WI38 (cell line): ENCODE measurements around the gene HMGB3.
"Not testable (repeated sequence)": the region's sequence is repeated elsewhere in the genome, so short reads cannot be mapped to it uniquely, and the experiment has no call there.

Experiments
- H3K4me3 ChIP-seq: 2 replicates; pipeline ENCODE4 v1.5.1; 2011; ENCODE audit warnings: low read depth, mild to moderate bottlenecking, control low read depth, low read length
- TF ChIP-seq, protein P1 (sequence below): IDR thresholded peaks from 2 replicates; pipeline ENCODE4 v1.5.1; 2012; ENCODE audit warnings: low read depth, mild to moderate bottlenecking, control low read depth, low read length

The HMGB3 gene

DNA sequence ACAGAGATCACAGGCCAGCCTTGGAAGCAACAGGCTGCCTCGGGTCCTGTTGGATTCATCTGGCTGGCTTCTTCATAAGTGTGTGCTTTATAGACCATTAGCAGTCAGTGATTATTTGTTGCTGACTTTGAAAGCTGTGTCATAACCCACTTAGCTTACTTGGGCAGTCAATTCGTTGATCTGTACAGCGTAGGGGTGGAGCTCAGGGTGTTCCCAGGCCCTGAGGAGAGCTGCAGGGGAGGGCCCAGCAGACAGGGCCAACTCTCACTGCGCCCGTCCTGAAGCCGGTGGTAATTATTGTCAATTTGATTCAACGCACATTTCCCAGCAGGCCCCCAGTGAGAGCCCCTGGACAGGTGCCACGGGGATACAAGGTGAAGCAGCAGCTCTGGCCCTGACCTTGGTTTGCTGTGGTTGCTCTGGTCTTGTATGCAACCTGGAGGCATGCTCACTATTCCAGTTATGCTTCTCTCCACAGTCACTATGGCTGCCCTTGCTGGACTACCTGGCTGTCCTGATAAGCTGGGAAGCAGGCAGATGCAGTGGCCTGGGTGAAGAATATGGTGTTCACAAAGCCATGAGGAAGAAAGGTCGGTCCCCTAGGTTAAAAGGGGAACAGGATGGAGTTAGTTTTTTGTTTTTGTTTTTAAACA lies 40.1 kb upstream of the HMGB3 start:
- TF ChIP-seq, protein P1, sequence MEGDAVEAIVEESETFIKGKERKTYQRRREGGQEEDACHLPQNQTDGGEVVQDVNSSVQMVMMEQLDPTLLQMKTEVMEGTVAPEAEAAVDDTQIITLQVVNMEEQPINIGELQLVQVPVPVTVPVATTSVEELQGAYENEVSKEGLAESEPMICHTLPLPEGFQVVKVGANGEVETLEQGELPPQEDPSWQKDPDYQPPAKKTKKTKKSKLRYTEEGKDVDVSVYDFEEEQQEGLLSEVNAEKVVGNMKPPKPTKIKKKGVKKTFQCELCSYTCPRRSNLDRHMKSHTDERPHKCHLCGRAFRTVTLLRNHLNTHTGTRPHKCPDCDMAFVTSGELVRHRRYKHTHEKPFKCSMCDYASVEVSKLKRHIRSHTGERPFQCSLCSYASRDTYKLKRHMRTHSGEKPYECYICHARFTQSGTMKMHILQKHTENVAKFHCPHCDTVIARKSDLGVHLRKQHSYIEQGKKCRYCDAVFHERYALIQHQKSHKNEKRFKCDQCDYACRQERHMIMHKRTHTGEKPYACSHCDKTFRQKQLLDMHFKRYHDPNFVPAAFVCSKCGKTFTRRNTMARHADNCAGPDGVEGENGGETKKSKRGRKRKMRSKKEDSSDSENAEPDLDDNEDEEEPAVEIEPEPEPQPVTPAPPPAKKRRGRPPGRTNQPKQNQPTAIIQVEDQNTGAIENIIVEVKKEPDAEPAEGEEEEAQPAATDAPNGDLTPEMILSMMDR: no peak
- H3K4me3 ChIP-seq: no peak overlapping the region

DNA sequence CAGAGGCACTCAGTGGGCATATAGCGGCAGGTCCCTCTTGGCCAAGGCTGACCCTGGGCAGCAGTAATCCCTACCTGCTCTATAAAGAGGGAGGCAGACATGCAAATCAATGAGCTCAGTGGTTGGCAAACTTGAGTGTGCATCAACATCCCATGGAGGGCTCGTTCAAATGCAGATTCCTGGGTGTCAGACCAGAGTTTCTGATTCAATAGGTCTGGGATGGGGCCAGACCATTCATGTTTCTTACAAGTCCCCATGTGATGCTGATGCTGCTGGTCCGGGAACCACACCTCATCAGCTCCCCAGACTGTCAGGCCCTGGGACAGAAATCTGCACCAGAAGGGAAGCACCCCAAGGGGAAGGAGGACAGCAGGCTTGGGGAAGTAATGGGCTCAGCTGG lies 38.9 kb upstream of the HMGB3 start:
- TF ChIP-seq, protein P1: no peak

DNA sequence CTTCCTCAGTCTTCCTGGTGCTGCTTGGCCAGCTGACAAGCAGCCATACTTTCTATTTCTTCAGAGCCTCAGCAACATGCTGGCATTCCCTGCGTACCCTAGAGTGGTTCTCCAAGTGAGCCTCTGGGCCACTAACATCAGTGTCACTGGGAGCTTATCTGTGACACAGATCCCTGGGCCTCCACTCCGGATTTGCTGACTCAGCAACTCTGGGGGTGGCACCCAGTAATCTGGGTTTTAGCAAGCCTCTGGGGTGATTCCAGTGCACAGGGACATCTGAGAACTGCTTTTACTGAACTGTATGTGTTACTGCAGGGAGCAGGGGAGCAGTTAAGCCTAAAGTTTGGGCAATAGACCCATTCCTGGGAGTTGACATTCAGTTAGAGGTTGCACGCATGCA lies 28.2 kb upstream of the HMGB3 start:
- TF ChIP-seq, protein P1: no peak
- H3K4me3 ChIP-seq: no peak overlapping the region

More for the DNA sequence above, 38.9 kb upstream of the HMGB3 start:
- H3K4me3 ChIP-seq: no peak overlapping the region

DNA sequence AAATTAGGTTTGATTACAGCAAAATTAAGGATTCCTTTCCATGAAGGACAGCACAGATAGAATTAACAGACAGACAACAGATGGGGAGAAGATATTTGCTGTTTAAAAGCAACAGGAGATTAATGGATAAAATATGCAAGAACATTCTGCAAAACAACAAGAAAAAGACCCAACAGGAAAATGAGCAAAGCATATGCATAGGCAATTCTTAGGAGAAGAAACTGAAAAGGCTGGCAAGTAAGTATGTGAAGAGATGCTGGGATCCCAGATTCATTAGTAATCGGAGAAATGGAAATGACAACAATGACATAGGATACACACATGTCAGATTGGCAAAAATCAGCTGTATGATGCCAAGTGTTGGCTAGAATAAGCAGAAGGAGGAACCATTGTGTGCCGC lies 27.5 kb upstream of the HMGB3 start:
- no peak overlapping the region for H3K4me3 ChIP-seq
- TF ChIP-seq, protein P1: no peak

DNA sequence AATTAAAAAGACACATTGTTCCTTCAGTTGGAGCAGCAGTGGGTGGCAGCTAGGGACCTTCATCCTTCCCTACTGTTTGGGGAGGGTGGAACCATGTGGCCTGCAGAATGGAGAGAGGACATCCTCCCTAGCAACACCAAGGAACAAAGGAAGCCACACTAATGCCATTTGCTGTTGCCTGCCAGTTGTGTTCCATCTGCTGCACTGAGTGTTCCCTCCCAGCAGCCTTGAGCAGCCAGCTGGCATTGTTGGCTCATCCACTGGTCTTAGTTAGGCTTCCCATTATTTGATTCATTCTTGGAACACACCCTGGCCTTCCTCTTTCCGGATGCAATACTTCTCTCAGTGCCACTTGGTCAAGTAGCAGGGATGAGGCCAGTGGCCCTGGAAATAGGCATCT lies 25.0 kb upstream of the HMGB3 start:
- TF ChIP-seq, protein P1: no peak

DNA sequence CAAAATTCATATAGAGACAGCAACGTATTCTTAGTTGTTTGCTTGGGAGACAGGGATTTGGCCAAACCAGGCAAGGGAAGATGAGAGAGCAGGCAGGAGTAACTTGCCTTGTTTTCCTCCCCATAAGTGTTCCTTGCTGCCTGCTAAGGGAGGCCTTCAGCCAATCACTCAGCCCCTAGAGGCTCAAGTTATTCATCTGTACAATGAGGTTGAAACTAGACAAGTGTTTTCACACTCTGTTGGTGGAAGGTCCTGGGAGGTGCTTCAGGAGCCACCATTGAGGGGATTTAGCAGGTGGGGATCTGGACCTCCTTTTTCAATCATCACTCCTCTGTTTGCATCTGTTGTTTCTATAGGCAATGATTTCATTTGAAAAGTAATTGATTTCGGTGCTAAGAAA lies 23.6 kb upstream of the HMGB3 start:
- TF ChIP-seq, protein P1: no peak
- H3K4me3 ChIP-seq: no peak overlapping the region

More for the DNA sequence above, 25.0 kb upstream of the HMGB3 start:
- no peak overlapping the region for H3K4me3 ChIP-seq

DNA sequence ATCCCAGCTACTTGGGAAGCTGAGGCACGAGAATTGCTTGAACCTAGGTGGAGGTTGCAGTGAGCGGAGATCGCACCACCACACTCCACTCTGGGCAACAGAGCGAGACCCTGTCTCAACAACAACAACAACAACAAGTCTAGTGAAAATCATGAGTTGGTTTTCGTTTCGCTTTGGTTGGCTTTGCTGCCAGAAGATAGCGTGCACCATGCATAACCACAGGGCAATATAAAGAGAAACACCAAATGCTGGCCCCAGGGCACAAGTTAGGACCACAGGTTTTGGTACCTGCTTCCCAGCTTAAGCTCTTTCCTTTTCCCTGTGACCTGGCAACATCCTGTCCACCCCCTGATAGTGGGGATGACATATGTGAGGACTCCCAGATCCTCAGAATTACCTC lies 21.5 kb upstream of the HMGB3 start:
- TF ChIP-seq, protein P1: no peak
- no peak overlapping the region for H3K4me3 ChIP-seq

DNA sequence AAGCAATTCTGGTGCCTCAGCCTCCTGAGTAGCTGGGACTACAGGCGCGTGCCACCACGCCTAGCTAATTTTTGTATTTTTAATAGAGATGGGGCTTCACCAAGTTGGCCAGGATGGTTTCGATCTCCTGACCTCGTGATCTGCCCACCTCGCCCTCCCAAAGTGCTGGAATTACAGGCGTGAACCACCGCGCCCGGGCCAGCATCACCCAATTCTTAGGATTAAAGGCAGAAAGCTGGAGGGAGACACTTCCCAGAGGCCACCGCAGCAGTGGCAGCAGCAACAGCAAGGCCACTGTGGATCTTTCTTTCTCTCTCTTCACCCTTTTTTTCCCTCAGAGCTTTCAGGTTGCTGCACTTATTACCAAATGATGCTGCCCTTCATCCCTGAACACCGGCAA lies 18.7 kb upstream of the HMGB3 start:
- not testable (repeated sequence) for H3K4me3 ChIP-seq
